Measurements from ENCODE around the gene TRAFD1. TPM values are rescaled to one million over a fixed set of nuclear protein-coding genes. Genes with fewer than 3 reads are reported as not detected.

TRAFD1 gene
- total RNA-seq, 1 donor from 2014 or later, result 9.3 TPM

GRCh38 chr12:112131686-112132085 is 6.3 kb downstream of the TRAFD1 start:
- TF ChIP-seq, protein P1, sequence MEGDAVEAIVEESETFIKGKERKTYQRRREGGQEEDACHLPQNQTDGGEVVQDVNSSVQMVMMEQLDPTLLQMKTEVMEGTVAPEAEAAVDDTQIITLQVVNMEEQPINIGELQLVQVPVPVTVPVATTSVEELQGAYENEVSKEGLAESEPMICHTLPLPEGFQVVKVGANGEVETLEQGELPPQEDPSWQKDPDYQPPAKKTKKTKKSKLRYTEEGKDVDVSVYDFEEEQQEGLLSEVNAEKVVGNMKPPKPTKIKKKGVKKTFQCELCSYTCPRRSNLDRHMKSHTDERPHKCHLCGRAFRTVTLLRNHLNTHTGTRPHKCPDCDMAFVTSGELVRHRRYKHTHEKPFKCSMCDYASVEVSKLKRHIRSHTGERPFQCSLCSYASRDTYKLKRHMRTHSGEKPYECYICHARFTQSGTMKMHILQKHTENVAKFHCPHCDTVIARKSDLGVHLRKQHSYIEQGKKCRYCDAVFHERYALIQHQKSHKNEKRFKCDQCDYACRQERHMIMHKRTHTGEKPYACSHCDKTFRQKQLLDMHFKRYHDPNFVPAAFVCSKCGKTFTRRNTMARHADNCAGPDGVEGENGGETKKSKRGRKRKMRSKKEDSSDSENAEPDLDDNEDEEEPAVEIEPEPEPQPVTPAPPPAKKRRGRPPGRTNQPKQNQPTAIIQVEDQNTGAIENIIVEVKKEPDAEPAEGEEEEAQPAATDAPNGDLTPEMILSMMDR (IDR thresholded peaks at IDR 0.05), result no peak
- Histone ChIP-seq H3K9me3 (no peaks in the 10 kb centered on the region), H3K36me3 (peaks cover 23 to 26% of the 10 kb centered on the region in 2 donors), H3K4me1 (peaks cover 15 to 23% of the 10 kb centered on the region in 2 donors), H3K27ac (peak overlapping the region in 1 of 2 donors; percentile 73), H3K27me3 (no peaks in the 10 kb centered on the region), H3K4me3 (no peak overlapping the region)
- DNase-seq (ENCODE audit: low spot score in 2 of 2), result no peak
- intact Hi-C loops (cut with DNase I), result no loop called here

DNA sequence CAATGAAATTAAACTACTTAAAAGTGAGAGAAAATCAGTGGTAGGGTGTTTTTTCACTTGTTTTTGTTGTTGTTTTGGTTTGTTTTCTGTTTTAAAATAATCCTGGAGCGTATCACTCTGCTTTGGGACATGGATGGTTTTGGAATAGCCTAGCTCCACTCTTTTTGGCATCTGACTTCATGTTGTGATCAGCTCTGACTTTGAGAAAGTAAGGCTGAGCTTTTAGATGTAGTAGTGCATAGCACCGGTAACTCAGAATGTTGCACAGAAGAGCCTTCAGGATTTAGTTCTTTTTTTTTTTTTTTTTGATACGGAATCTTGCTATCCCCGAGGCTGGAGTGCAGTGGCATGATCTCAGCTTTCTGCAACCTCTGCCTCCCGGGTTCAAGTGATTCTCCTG is 8.1 kb downstream of the TRAFD1 start:
- Histone ChIP-seq H3K9me3 (no peaks in the 10 kb centered on the region), H3K27me3 (no peaks in the 10 kb centered on the region), H3K36me3 (peaks cover 40 to 41% of the 10 kb centered on the region in 2 donors), H3K4me1 (peaks cover 9 to 19% of the 10 kb centered on the region in 2 donors), H3K4me3 (no peak overlapping the region), H3K27ac (no peak overlapping the region)
- intact Hi-C loops (cut with DNase I), result no loop called here
- TF ChIP-seq, protein P1 (IDR thresholded peaks at IDR 0.05), result no peak
- DNase-seq (ENCODE audit: low spot score in 2 of 2), result no peak

DNA sequence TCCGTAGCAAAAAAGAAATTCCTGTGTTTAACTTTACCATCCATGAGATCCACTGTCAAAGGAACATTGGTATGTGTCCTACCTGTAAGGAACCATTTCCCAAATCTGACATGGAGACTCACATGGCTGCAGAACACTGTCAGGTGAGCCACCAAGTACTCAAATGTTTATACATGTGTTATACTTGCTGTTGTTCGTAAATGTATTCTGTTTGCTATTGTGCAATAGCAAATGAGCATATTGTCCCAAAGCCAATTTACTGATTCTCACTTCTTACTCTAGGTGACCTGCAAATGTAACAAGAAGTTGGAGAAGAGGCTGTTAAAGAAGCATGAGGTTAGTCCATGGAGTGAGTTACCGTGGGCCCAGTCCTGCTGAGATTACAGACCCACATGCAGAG is 9.4 kb downstream of the TRAFD1 start:
- H3K27me3 ChIP-seq, result no peaks in the 10 kb centered on the region
- no peak overlapping the region for H3K4me3 ChIP-seq
- TF ChIP-seq, protein P1 (IDR thresholded peaks at IDR 0.05), result no peak
- intact Hi-C loops (cut with DNase I), result no loop called here
- H3K9me3 ChIP-seq, result no peaks in the 10 kb centered on the region
- peaks cover 52% of the 10 kb centered on the region in 2 donors for H3K36me3 ChIP-seq
- H3K27ac ChIP-seq, result no peak overlapping the region
- peaks cover 6 to 16% of the 10 kb centered on the region in 2 donors for H3K4me1 ChIP-seq
- DNase-seq (ENCODE audit: low spot score in 2 of 2), result no peak

DNA sequence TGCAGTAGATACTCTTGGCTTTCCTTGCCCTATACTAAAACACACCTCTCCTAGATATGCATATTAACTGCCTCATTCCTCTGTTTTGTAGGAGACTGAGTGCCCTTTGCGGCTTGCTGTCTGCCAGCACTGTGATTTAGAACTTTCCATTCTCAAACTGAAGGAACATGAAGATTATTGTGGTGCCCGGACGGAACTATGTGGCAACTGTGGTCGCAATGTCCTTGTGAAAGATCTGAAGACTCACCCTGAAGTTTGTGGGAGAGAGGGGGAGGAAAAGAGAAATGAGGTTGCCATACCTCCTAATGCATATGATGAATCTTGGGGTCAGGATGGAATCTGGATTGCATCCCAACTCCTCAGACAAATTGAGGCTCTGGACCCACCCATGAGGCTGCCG is 15.4 kb downstream of the TRAFD1 start:
- no peak overlapping the region for H3K4me3 ChIP-seq
- intact Hi-C loops (cut with DNase I), result no loop called here
- H3K9me3 ChIP-seq, result no peaks in the 10 kb centered on the region
- H3K36me3 ChIP-seq, result peaks cover 89 to 98% of the 10 kb centered on the region in 2 donors
- TF ChIP-seq, protein P1 (IDR thresholded peaks at IDR 0.05), result no peak
- no peaks in the 10 kb centered on the region for H3K27me3 ChIP-seq
- no peaks in the 10 kb centered on the region for H3K4me1 ChIP-seq
- no peak for DNase-seq (ENCODE audit: low spot score in 2 of 2)
- no peak overlapping the region for H3K27ac ChIP-seq

DNA sequence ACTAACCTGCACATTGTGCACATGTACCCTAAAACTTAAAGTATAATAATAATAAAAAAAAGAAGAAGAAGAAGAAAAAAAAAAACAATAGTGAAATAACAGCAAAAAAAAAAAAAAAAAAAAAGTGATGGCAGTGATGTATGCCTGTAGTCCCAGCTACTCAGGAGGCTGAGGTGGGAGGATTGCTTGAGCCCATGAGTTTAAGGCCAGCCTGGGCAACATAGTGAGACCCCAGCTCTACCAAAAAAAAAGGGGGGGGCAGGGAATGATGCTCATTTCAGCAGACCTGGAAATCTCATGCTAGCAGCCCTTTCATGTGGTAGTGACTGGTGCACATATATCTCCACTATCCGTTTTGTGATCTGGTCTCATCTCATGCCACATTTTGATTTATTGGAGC is 20.8 kb downstream of the TRAFD1 start:
- H3K9me3 ChIP-seq, result no peaks in the 10 kb centered on the region
- TF ChIP-seq, protein P1 (IDR thresholded peaks at IDR 0.05), result no peak
- H3K36me3 ChIP-seq, result peaks cover 84 to 91% of the 10 kb centered on the region in 2 donors
- H3K4me3 ChIP-seq, result no peak overlapping the region
- H3K4me1 ChIP-seq, result no peaks in the 10 kb centered on the region
- intact Hi-C loops (cut with DNase I), result no loop called here
- H3K27ac ChIP-seq, result no peak overlapping the region
- DNase-seq (ENCODE audit: low spot score in 2 of 2), result no peak
- no peaks in the 10 kb centered on the region for H3K27me3 ChIP-seq

- H3K9me3 ChIP-seq, result no peaks in the 10 kb centered on the region
- TF ChIP-seq, protein P1 (IDR thresholded peaks at IDR 0.05), result no peak
- no peak overlapping the region for H3K4me3 ChIP-seq
- intact Hi-C loops (cut with DNase I), result no loop called here
- DNase-seq (ENCODE audit: low spot score in 2 of 2), result no peak
- peaks cover 89 to 91% of the 10 kb centered on the region in 2 donors for H3K36me3 ChIP-seq
- H3K4me1 ChIP-seq, result no peaks in the 10 kb centered on the region
- no peak overlapping the region for H3K27ac ChIP-seq
- H3K27me3 ChIP-seq, result no peaks in the 10 kb centered on the region
These were observed 22.7 kb downstream of the TRAFD1 start for GRCh38 chr12:112148031-112148513.
